HCT116 (cell line): ENCODE results near the gene P3H3. TPM values are rescaled to one million over a fixed set of nuclear protein-coding genes. Genes with fewer than 3 reads are reported as not detected.

Experiments used
- ATAC-seq: fragments of 200-7000 bp; cut with Tn5 transposase; 2 replicates; pipeline ENCODE4 v1.9.1; 2020; ENCODE audit warnings: mild to moderate bottlenecking, moderate library complexity
- BruUV-seq: library from RNA; stranded (reverse); fragments of 400-500 nt; replicated peaks from 2 replicates; lab custom pipeline; 2021; lab: Mats Ljungman, UMichigan
- CTCF ChIA-PET: fragments of 300-600 bp; sonication (Branson Sonifier 250); formaldehyde crosslinking; loops from one replicate; lab custom pipeline; 2021; ENCODE audit warnings: antibody characterized with exemption; lab: Charles Lee
- POLR2A ChIA-PET: fragments of 300-600, 350-600 bp; sonication (Branson Sonifier 250); formaldehyde crosslinking; loops from one replicate; lab custom pipeline; 2021; ENCODE audit warnings: antibody characterized with exemption; lab: Charles Lee
- RAD21 ChIA-PET, 2 experiments: fragments of 300-600 bp; sonication (Branson Sonifier 250); formaldehyde crosslinking; loops; one replicate each; lab custom pipeline; 2023; ENCODE audit warnings: low total read pairs in 2 of 2; ENCODE audit not compliant: uncharacterized antibody in 2 of 2, unreplicated experiment in 2 of 2, low non-redundant PET in 1 of 2; lab: Charles Lee
- DNase-seq: peaks from one replicate; pipeline ENCODE4 v3.0.0-alpha.2; 2010; ENCODE audit warnings: low read depth, low spot score
- H2AFZ ChIP-seq: fragments of 200-600 bp; shearing (Covaris generic), sonication (generic); 2 replicates; pipeline ENCODE4 v1.6.1; 2017; ENCODE audit warnings: low read depth, mixed run types, mixed read lengths, antibody characterized with exemption, low read length; ENCODE audit not compliant: poor library complexity, severe bottlenecking
- H3K27ac ChIP-seq: 2 replicates; pipeline ENCODE4 v1.5.1; 2012; ENCODE audit warnings: low read depth, low read length
- H3K27me3 ChIP-seq: fragments of 200-600 bp; sonication (generic); 2 replicates; pipeline ENCODE4 v1.6.1; 2016; ENCODE audit warnings: mixed run types, low read length, mixed read lengths; ENCODE audit not compliant: insufficient read depth
- H3K36me3 ChIP-seq, 2 experiments: fragments of 200-500 bp in 1 of 2; fragments of 200-600 bp in 1 of 2; sonication (Bioruptor generic) in 1 of 2; sonication (generic) in 1 of 2; 2 replicates each; pipeline versions ENCODE4 v1.5.1 to v1.6.1; 2014 to 2016; ENCODE audit warnings: low read length in 2 of 2, inconsistent platforms in 1 of 2, mixed read lengths in 1 of 2, mixed run types in 1 of 2; ENCODE audit not compliant: insufficient read depth in 2 of 2, control insufficient read depth in 1 of 2
- H3K4me1 ChIP-seq, 2 experiments: fragments of 200-600 bp in 1 of 2; sonication (generic) in 1 of 2; 2 replicates each; pipeline versions ENCODE4 v1.5.1 to v1.6.1; 2012 to 2017; ENCODE audit warnings: low read length in 2 of 2, inconsistent platforms in 1 of 2, mild to moderate bottlenecking in 1 of 2, mixed read lengths in 1 of 2, mixed run types in 1 of 2, moderate library complexity in 1 of 2; ENCODE audit not compliant: insufficient read depth in 2 of 2, control insufficient read depth in 1 of 2
- H3K4me2 ChIP-seq: fragments of 200-600 bp; sonication (generic); 2 replicates; pipeline ENCODE4 v1.6.1; 2017; ENCODE audit warnings: mixed run types, low read length, mixed read lengths
- H3K4me3 ChIP-seq, 2 experiments: fragments of 200-600 bp in 1 of 2; sonication (generic) in 1 of 2; replicated peaks in 1 of 2; 2 replicates each; pipeline ENCODE4 v1.5.1; 2011 to 2016; ENCODE audit warnings: low read length in 2 of 2, control low read depth in 1 of 2, low read depth in 1 of 2, mild to moderate bottlenecking in 1 of 2, mixed read lengths in 1 of 2, mixed run types in 1 of 2
- H3K79me2 ChIP-seq: fragments of 200-600 bp; sonication (generic); 2 replicates; pipeline ENCODE4 v1.6.1; 2017; ENCODE audit warnings: mild to moderate bottlenecking, mixed run types, low read length, moderate library complexity, mixed read lengths; ENCODE audit not compliant: insufficient read depth
- H3K9ac ChIP-seq: fragments of 200-600 bp; sonication (generic); 2 replicates; pipeline ENCODE4 v1.6.1; 2016; ENCODE audit warnings: low read length, mixed read lengths
- H3K9me2 ChIP-seq: fragments of 200-600 bp; sonication (generic), shearing (Covaris generic); 2 replicates; pipeline ENCODE4 v1.6.1; 2017; ENCODE audit warnings: mixed run types, mild to moderate bottlenecking, moderate library complexity; ENCODE audit not compliant: insufficient read depth
- H3K9me3 ChIP-seq, 2 experiments: fragments of 200-500 bp in 1 of 2; fragments of 200-600 bp in 1 of 2; sonication (Bioruptor generic) in 1 of 2; sonication (generic) in 1 of 2; 2 replicates each; pipeline ENCODE4 v1.6.1; 2014 to 2017; ENCODE audit warnings: low read length in 2 of 2, mixed read lengths in 2 of 2, inconsistent platforms in 1 of 2, low read depth in 1 of 2, mild to moderate bottlenecking in 1 of 2, mixed run types in 1 of 2, moderate library complexity in 1 of 2; ENCODE audit not compliant: control insufficient read depth in 1 of 2, insufficient read depth in 1 of 2
- H4K20me1 ChIP-seq: fragments of 200-600 bp; sonication (generic), shearing (Covaris generic); 2 replicates; pipeline ENCODE4 v1.6.1; 2017; ENCODE audit warnings: mixed run types, mild to moderate bottlenecking, moderate library complexity; ENCODE audit not compliant: insufficient read depth
- EGR1 ChIP-seq: IDR thresholded peaks from 2 replicates; pipeline ENCODE4 v1.6.1; 2012; ENCODE audit warnings: low read depth
- ELF1 ChIP-seq: IDR thresholded peaks from 2 replicates; pipeline ENCODE4 v1.6.1; 2012; ENCODE audit warnings: low read depth, borderline replicate concordance
- EZH2phosphoT487 ChIP-seq: fragments of 200-600 bp; IDR thresholded peaks from 2 replicates; pipeline ENCODE4 v1.6.1; 2018; ENCODE audit warnings: antibody characterized with exemption, borderline replicate concordance
- POLR2A ChIP-seq: IDR thresholded peaks from 2 replicates; pipeline ENCODE4 v1.7.0; 2011; ENCODE audit warnings: borderline replicate concordance; ENCODE audit not compliant: insufficient read depth, insufficient read length; ENCODE audit errors: extremely low read depth
- RAD21 ChIP-seq: IDR thresholded peaks from 2 replicates; pipeline ENCODE4 v1.6.1; 2012; ENCODE audit warnings: low read depth, mild to moderate bottlenecking
- SP1 ChIP-seq: IDR thresholded peaks from 2 replicates; pipeline ENCODE4 v1.6.1; 2012; ENCODE audit warnings: low read depth
- SRF ChIP-seq: IDR thresholded peaks from 2 replicates; pipeline ENCODE4 v1.6.1; 2012; ENCODE audit warnings: low read depth
- YY1 ChIP-seq: IDR thresholded peaks from 2 replicates; pipeline ENCODE4 v1.6.1; 2011; ENCODE audit warnings: low read length, low read depth, moderate library complexity, mild to moderate bottlenecking; ENCODE audit not compliant: insufficient replicate concordance; ENCODE audit errors: extremely low read depth
- intact Hi-C: fragments of 100-400 bp; cut with micrococcal nuclease; formaldehyde crosslinking; loops from 2 replicates; pipeline ENCODE4 v1.10.0; 2022
- total RNA-seq: library from RNA; stranded (reverse); gene quantifications from one replicate; pipeline ENCODE4 v1.2.1, GENCODE V29; 2021; ENCODE audit not compliant: unreplicated experiment
- TF ChIP-seq, protein P1 (sequence below), 3 experiments: fragments of 200-600 bp in 1 of 3; sonication (generic) in 1 of 3; IDR thresholded peaks in 2 of 3; conservative IDR thresholded peaks in 1 of 3; 2 replicates each; pipeline ENCODE4 v1.5.1; 2012 to 2017; ENCODE audit warnings: low read depth in 2 of 3, low read length in 2 of 3, antibody characterized with exemption in 1 of 3, borderline replicate concordance in 1 of 3, control low read depth in 1 of 3, mild to moderate bottlenecking in 1 of 3, mixed read lengths in 1 of 3, mixed run types in 1 of 3, moderate library complexity in 1 of 3; ENCODE audit not compliant: insufficient read depth in 1 of 3

The P3H3 gene
- total RNA-seq, 1 experiment from 2014 or later: 32.2 TPM

DNA sequence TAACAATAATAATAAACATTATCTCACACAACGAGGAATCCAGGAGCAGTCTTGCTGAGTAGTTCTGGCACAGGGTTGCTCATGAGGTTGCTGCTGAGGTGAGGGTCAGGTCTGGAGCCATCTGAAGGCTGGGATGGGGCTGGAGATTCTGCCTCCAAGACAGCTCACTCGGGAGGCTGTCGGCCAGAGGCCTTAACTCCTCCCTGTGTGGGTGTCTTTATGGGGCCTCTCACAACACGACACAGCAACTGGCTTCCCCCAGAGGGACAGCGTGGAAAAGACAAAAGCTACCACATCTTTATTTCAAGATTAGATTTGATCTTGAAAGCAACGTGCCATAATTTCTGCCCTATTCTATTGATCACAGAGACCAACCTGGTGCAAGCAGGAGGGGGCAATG is 46.1 kb upstream of the P3H3 start:
- ATAC-seq (no peak), DNase-seq (no peak)
- Histone ChIP-seq H3K4me1 (peaks cover 11 to 26% of the 10 kb centered on the region in 2 experiments; a peak in 3 of 4 replicates), H3K4me3 (no peak overlapping the region), H3K36me3 (no peaks in the 10 kb centered on the region), H3K9me3 (no peaks in the 10 kb centered on the region), H2AFZ (no peak overlapping the region), H3K4me2 (no peak overlapping the region), H3K79me2 (no peaks in the 10 kb centered on the region), H4K20me1 (no peaks in the 10 kb centered on the region), H3K27ac (no peak overlapping the region), H3K9ac (no peak overlapping the region), H3K9me2 (no peaks in the 10 kb centered on the region), H3K27me3 (no peaks in the 10 kb centered on the region)
- TF ChIP-seq YY1 (no peak), EGR1 (no peak), RAD21 (no peak), SRF (no peak), POLR2A (no peak), SP1 (no peak), EZH2phosphoT487 (no peak), ELF1 (no peak)
- TF ChIP-seq, protein P1, sequence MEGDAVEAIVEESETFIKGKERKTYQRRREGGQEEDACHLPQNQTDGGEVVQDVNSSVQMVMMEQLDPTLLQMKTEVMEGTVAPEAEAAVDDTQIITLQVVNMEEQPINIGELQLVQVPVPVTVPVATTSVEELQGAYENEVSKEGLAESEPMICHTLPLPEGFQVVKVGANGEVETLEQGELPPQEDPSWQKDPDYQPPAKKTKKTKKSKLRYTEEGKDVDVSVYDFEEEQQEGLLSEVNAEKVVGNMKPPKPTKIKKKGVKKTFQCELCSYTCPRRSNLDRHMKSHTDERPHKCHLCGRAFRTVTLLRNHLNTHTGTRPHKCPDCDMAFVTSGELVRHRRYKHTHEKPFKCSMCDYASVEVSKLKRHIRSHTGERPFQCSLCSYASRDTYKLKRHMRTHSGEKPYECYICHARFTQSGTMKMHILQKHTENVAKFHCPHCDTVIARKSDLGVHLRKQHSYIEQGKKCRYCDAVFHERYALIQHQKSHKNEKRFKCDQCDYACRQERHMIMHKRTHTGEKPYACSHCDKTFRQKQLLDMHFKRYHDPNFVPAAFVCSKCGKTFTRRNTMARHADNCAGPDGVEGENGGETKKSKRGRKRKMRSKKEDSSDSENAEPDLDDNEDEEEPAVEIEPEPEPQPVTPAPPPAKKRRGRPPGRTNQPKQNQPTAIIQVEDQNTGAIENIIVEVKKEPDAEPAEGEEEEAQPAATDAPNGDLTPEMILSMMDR (IDR thresholded peaks at IDR 0.05 in 2 of 3, conservative IDR thresholded peaks at IDR 0.05 in 1 of 3; ENCODE audit: borderline replicate concordance in 1 of 3, insufficient read depth in 1 of 3, low read depth in 2 of 3, low read length in 2 of 3): no peak
- BruUV-seq: no TSS peak
- intact Hi-C loops: no loop called here
- ChIA-PET RAD21 (no interaction called here), POLR2A (interaction anchor here (0.9 kb wide), 1 partner anchor 16 kb away, joined by 4 read pairs; the partner anchor contains the start of gene PTMS), CTCF (interaction anchor here (1.0 to 2.5 kb wide), 2 partner anchors 28 to 224 kb away, joined by 3 to 16 read pairs; partner anchors contain the start of gene MLF2)
